Neutrophil (primary cell): ENCODE measurements around the gene HSP90B1.

ENCODE experiments used
- H3K27ac ChIP-seq: fragments of 200-600 bp; sonication (generic); 2 replicates; pipeline ENCODE4 v1.5.1; 2016; ENCODE audit warnings: mild to moderate bottlenecking, moderate library complexity
- H3K27me3 ChIP-seq: fragments of 200-600 bp; sonication (generic); 2 replicates; pipeline ENCODE4 v1.6.0; 2016; ENCODE audit warnings: mild to moderate bottlenecking
- H3K36me3 ChIP-seq: fragments of 200-600 bp; sonication (generic); 2 replicates; pipeline ENCODE4 v1.5.1; 2017
- H3K4me1 ChIP-seq, 2 experiments: fragments of 200-600 bp in 1 of 2; sonication (generic) in 1 of 2; 1 replicate in 1 of 2; 2 replicates in 1 of 2; pipeline versions ENCODE4 v1.5.1 to v1.6.1; 2013 to 2016; ENCODE audit warnings: low read depth in 1 of 2, low read length in 1 of 2, mild to moderate bottlenecking in 1 of 2, moderate library complexity in 1 of 2; ENCODE audit not compliant: control insufficient read depth in 1 of 2, insufficient read depth in 1 of 2
- H3K4me3 ChIP-seq, 2 experiments: fragments of 200-600 bp in 1 of 2; sonication (generic) in 1 of 2; 1 replicate in 1 of 2; 2 replicates in 1 of 2; pipeline ENCODE4 v1.5.1; 2013 to 2016; ENCODE audit warnings: low read depth in 1 of 2, low read length in 1 of 2, mild to moderate bottlenecking in 1 of 2, moderate library complexity in 1 of 2
- H3K9me3 ChIP-seq: fragments of 200-600 bp; sonication (generic); 2 replicates; pipeline ENCODE4 v1.5.1; 2016
- TF ChIP-seq, protein P1 (sequence below): fragments of 200-600 bp; sonication (generic); IDR thresholded peaks from 2 replicates; pipeline ENCODE4 v1.5.1; 2016; ENCODE audit warnings: antibody characterized with exemption

HSP90B1 gene

DNA sequence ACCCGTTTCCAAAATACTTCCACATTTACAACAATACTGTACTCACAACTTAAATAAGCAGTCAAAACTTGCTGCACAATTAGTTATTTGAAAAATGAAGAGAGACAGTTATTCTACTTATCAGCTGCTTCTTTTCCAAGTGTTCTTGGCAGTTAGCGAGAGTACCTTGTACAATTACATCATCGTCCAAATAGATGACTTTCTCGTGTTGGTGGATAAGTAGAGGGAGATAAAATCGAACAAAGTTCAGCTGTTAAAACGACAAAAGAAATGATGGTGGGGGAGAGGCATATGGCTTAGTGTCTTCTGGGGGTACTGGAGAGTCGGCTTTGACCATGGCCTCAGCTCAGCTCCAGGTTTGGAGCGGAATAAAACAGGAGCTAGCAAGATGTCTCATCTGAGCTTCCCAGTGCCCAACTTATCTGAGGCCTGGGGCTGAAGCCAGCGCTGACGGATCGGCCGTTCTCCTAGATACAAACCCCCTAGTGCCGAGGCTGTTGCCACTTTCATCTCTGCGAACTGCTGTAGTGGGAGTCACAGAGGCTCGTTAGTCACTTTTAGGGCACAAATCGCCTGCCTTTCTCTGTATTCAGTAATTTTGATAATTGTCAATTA lies 67.2 kb downstream of the HSP90B1 start:
- Histone ChIP-seq H3K4me3 (no peak overlapping the region), H3K27me3 (peaks cover 39% of the 10 kb centered on the region), H3K9me3 (no peaks in the 10 kb centered on the region), H3K4me1 (no peaks in the 10 kb centered on the region), H3K27ac (no peak overlapping the region), H3K36me3 (no peaks in the 10 kb centered on the region)
- TF ChIP-seq, protein P1, sequence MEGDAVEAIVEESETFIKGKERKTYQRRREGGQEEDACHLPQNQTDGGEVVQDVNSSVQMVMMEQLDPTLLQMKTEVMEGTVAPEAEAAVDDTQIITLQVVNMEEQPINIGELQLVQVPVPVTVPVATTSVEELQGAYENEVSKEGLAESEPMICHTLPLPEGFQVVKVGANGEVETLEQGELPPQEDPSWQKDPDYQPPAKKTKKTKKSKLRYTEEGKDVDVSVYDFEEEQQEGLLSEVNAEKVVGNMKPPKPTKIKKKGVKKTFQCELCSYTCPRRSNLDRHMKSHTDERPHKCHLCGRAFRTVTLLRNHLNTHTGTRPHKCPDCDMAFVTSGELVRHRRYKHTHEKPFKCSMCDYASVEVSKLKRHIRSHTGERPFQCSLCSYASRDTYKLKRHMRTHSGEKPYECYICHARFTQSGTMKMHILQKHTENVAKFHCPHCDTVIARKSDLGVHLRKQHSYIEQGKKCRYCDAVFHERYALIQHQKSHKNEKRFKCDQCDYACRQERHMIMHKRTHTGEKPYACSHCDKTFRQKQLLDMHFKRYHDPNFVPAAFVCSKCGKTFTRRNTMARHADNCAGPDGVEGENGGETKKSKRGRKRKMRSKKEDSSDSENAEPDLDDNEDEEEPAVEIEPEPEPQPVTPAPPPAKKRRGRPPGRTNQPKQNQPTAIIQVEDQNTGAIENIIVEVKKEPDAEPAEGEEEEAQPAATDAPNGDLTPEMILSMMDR, result no peak
